GM12891 (cell line): Measurements from ENCODE around the gene NEIL3.

ENCODE experiments used
- PAX5 ChIP-seq: IDR thresholded peaks from 2 replicates; pipeline ENCODE4 v1.6.1; 2011; ENCODE audit warnings: low read length, moderate library complexity, mild to moderate bottlenecking; ENCODE audit not compliant: insufficient read depth, severe bottlenecking
- POLR2A ChIP-seq: IDR thresholded peaks from 2 replicates; pipeline ENCODE4 v1.6.1; 2011; ENCODE audit warnings: low read depth, low read length, control low read depth
- POLR2AphosphoS5 ChIP-seq: IDR thresholded peaks from 2 replicates; pipeline ENCODE4 v1.6.1; 2011; ENCODE audit warnings: low read depth, low read length, control low read depth
- TAF1 ChIP-seq: IDR thresholded peaks from 2 replicates; pipeline ENCODE4 v1.6.1; 2011; ENCODE audit warnings: low read depth, low read length, control low read depth

GRCh38 chr4:177271915-177272766, 37.5 kb upstream of the NEIL3 start:
- TF ChIP-seq POLR2A = no peak
- TF ChIP-seq POLR2AphosphoS5 = no peak
- no peak for TF ChIP-seq TAF1
- TF ChIP-seq PAX5 = no peak
